HG02870 (cell line): Measurements from ENCODE around the gene ITGA11.
A peak's percentile ranks its signal among the peaks of the same experiment; 100 is the strongest.

ENCODE experiments used
- ATAC-seq: cut with Tn5 transposase; IDR thresholded peaks from one replicate; pipeline ENCODE4 v1.9.1; 2021; ENCODE audit warnings: mild to moderate bottlenecking, moderate library complexity; ENCODE audit not compliant: unreplicated experiment

The ITGA11 gene

GRCh38 chr15:68314563-68314962, 117.4 kb downstream of the ITGA11 start:
- ATAC-seq: no peak

GRCh38 chr15:68313501-68314410, 118.2 kb downstream of the ITGA11 start:
- no peak for ATAC-seq

- no peak for ATAC-seq
These were observed 119.2 kb downstream of the ITGA11 start for GRCh38 chr15:68312701-68313204.

GRCh38 chr15:68311859-68312557, 120.0 kb downstream of the ITGA11 start:
- ATAC-seq: no peak

GRCh38 chr15:68311464-68311835, 120.5 kb downstream of the ITGA11 start:
- ATAC-seq: no peak

- no peak for ATAC-seq
These were observed 121.0 kb downstream of the ITGA11 start for GRCh38 chr15:68310804-68311463.

GRCh38 chr15:68310178-68310803, 121.7 kb downstream of the ITGA11 start:
- no peak for ATAC-seq

GRCh38 chr15:68309024-68309423, 122.9 kb downstream of the ITGA11 start:
- no peak for ATAC-seq

- ATAC-seq: no peak
These were observed 124.6 kb downstream of the ITGA11 start for GRCh38 chr15:68307131-68307928.

- no peak for ATAC-seq
These were observed 126.5 kb downstream of the ITGA11 start for GRCh38 chr15:68305420-68305871.

GRCh38 chr15:68304589-68305337, 127.2 kb downstream of the ITGA11 start:
- ATAC-seq: no peak

GRCh38 chr15:68303560-68304436, 128.2 kb downstream of the ITGA11 start:
- no peak for ATAC-seq

GRCh38 chr15:68303134-68303533, 128.8 kb downstream of the ITGA11 start:
- ATAC-seq: no peak

GRCh38 chr15:68302729-68303128, 129.2 kb downstream of the ITGA11 start:
- no peak for ATAC-seq

- no peak for ATAC-seq
These were observed 130.7 kb downstream of the ITGA11 start for GRCh38 chr15:68301301-68301700.

GRCh38 chr15:68300115-68300940, 131.6 kb downstream of the ITGA11 start:
- ATAC-seq: no peak

- peak; percentile 4 for ATAC-seq
These were observed 132.5 kb downstream of the ITGA11 start for GRCh38 chr15:68299436-68299835.
